Stimulated activated CD4-positive, alpha-beta T cell treated with anti-CD3 and anti-CD28 coated beads, TNF-alpha, amount 100 ng/mL, for 24 hours (primary cell): ENCODE data around the gene RTCB.
A peak's percentile ranks its signal among the peaks of the same experiment; 100 is the strongest.
"Not testable (repeated sequence)": the region's sequence is repeated elsewhere in the genome, so short reads cannot be mapped to it uniquely, and the experiment has no call there.

ENCODE experiments used
- DNase-seq, 3 experiments: peaks; one replicate each; pipeline ENCODE4 v3.0.0-alpha.2; 2020; ENCODE audit warnings: low read depth in 3 of 3

Gene RTCB

GRCh38 chr22:32389685-32390084 is 22.4 kb downstream of the RTCB start:
- DNase-seq: no peak

- no peak for DNase-seq
Measured at GRCh38 chr22:32385681-32386080, 26.4 kb downstream of the RTCB start.

GRCh38 chr22:32380991-32381390 is 31.1 kb downstream of the RTCB start:
- DNase-seq: no peak

- peak in 1 of 3 experiments; percentile 15 for DNase-seq
Measured at GRCh38 chr22:32378707-32379272, 33.3 kb downstream of the RTCB start.

GRCh38 chr22:32376681-32377080 is 35.4 kb downstream of the RTCB start:
- DNase-seq: no peak

- DNase-seq: no peak
Measured at GRCh38 chr22:32375678-32376450, 36.2 kb downstream of the RTCB start.

GRCh38 chr22:32364210-32364609 is 47.8 kb downstream of the RTCB start:
- DNase-seq: no peak

- DNase-seq: no peak
Measured at GRCh38 chr22:32361257-32361656, 50.8 kb downstream of the RTCB start.

- not testable (repeated sequence) for DNase-seq
Measured at GRCh38 chr22:32360096-32360495, 52.0 kb downstream of the RTCB start.

GRCh38 chr22:32357567-32357966 is 54.5 kb downstream of the RTCB start, which contains the start of gene RFPL3:
TSS of gene RFPL3 (plus strand) at chr22:32357867. CDS start at chr22:32358072, 205 bp downstream.
- not testable (repeated sequence) for DNase-seq

GRCh38 chr22:32355760-32356159 is 56.3 kb downstream of the RTCB start:
- no peak for DNase-seq

- DNase-seq: no peak
Measured at GRCh38 chr22:32354360-32355351, 57.4 kb downstream of the RTCB start.

GRCh38 chr22:32353840-32354239 is 58.2 kb downstream of the RTCB start:
- no peak for DNase-seq

GRCh38 chr22:32353292-32353691 is 58.8 kb downstream of the RTCB start:
- DNase-seq: no peak

GRCh38 chr22:32352681-32353080 is 59.4 kb downstream of the RTCB start:
- DNase-seq: no peak

- not testable (repeated sequence) for DNase-seq
Measured at GRCh38 chr22:32351875-32352274, 60.2 kb downstream of the RTCB start.

- no peak for DNase-seq
Measured at GRCh38 chr22:32348031-32348611, 63.9 kb downstream of the RTCB start.

GRCh38 chr22:32343941-32344340 is 68.1 kb downstream of the RTCB start:
- no peak for DNase-seq

GRCh38 chr22:32342977-32343376 is 69.1 kb downstream of the RTCB start:
- DNase-seq: no peak

- DNase-seq: no peak
Measured at GRCh38 chr22:32341122-32341740, 70.8 kb downstream of the RTCB start.

GRCh38 chr22:32340411-32340810 is 71.6 kb downstream of the RTCB start:
- no peak for DNase-seq
